Measurements from ENCODE around the gene CDC45.

Gene CDC45

DNA sequence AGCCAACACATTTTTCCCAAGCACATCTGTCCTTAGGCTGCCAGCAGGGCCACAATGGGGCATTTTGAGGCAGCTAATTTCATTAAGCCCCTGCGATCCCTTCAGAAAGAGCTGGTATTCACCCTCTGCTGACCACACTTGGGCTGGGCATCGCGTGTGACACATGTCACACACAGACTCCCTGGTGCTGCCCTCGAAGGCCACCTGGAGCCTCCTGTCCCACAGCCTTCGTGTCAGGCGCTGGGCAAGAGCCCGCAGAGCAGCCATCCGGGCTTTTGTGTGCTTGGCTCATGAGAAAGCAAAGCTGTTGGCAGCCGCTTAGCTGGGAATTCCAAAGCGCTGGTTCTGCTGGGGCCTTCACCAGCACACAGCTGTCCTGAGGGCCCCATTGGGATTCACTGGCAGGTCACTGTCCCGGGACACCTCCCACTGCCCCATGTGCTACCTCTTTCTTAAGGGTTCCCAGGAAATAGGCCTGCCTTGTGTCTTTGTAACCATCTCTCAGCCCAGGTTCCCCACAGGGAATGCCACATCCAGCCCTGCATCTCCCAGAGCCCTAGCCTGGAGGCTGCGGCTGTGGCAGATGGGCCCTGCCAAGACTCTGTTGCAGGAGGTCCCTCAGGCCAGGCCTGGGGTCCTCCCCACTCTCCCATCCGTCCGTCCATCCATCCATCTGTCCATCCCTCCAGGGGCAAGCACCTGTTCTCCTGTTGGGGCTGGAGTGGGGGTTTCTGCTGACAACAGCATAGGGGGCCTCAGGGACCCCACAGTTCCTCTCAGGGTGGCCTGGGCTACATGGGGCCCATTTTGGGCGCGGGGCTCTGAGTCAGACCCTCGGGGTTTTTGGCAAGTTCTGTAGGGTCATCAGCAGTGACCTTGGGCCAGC, 39.6 kb downstream of the CDC45 start:
- Histone ChIP-seq H3K27ac (ENCODE audit: insufficient read depth in 1 of 2, low read depth in 1 of 2, low read length in 2 of 2, poor library complexity in 1 of 2, severe bottlenecking in 2 of 2) (no peak overlapping the region), H3K4me1 (ENCODE audit: control extremely low read depth in 1 of 4, control insufficient read depth in 4 of 4, insufficient read depth in 4 of 4, low read length in 3 of 4) (peaks cover 0 to 24% (median 17%) of the 10 kb centered on the region in 4 experiments), H3K9me3 (ENCODE audit: control extremely low read depth in 1 of 5, control insufficient read depth in 4 of 5, insufficient read depth in 2 of 5, low read depth in 1 of 5, low read length in 4 of 5) (no peaks in the 10 kb centered on the region), H3K36me3 (ENCODE audit: control insufficient read depth in 4 of 4, insufficient read depth in 4 of 4, low read length in 3 of 4) (peaks cover under 1 to 74% (median 19%) of the 10 kb centered on the region in 4 experiments), H3K4me3 (ENCODE audit: control insufficient read depth in 1 of 7, extremely low read depth in 1 of 7, insufficient read depth in 4 of 7, low read depth in 2 of 7, low read length in 6 of 7) (no peak overlapping the region), H3K27me3 (replicated peaks in 2 of 5; ENCODE audit: control insufficient read depth in 4 of 5, insufficient read depth in 5 of 5, low read length in 4 of 5) (peaks cover 0 to 12% (median 0%) of the 10 kb centered on the region in 5 experiments)
- 96% methylated on average over 14 of the region's 17 CpGs for whole genome bisulfite sequencing (ENCODE audit: insufficient coverage)
- CTCF ChIA-PET = no interaction called here
- POLR2A ChIA-PET = no interaction called here
- DNase-seq = no peak

DNA sequence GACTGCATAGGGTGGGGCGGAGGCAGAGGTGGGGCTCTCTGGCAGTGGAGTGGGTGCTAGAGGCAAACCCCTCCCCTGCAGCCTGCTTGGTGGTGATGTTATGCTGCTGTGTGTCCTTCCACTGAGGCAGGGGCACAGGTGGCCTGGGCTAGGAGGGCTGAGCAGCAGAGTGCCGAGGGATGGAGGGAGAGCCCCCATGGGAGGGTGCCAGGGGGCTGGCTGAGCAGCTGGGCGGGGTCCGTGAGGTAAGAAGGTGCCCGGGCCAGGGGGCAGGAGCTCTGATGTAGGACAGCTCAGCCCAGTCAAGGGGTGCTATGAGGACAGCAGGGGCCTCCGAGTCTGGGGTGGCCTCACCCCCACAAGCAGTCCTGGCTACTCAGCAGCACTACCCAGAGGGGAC, 40.3 kb downstream of the CDC45 start:
- Histone ChIP-seq H3K4me1 (ENCODE audit: control extremely low read depth in 1 of 4, control insufficient read depth in 4 of 4, insufficient read depth in 4 of 4, low read length in 3 of 4) (peaks cover 0 to 31% (median 23%) of the 10 kb centered on the region in 4 experiments), H3K4me3 (ENCODE audit: control insufficient read depth in 1 of 7, extremely low read depth in 1 of 7, insufficient read depth in 4 of 7, low read depth in 2 of 7, low read length in 6 of 7) (no peak overlapping the region), H3K9me3 (ENCODE audit: control extremely low read depth in 1 of 5, control insufficient read depth in 4 of 5, insufficient read depth in 2 of 5, low read depth in 1 of 5, low read length in 4 of 5) (no peaks in the 10 kb centered on the region), H3K27ac (ENCODE audit: insufficient read depth in 1 of 2, low read depth in 1 of 2, low read length in 2 of 2, poor library complexity in 1 of 2, severe bottlenecking in 2 of 2) (no peak overlapping the region), H3K27me3 (replicated peaks in 2 of 5; ENCODE audit: control insufficient read depth in 4 of 5, insufficient read depth in 5 of 5, low read length in 4 of 5) (peaks cover 0 to 19% (median 0%) of the 10 kb centered on the region in 5 experiments), H3K36me3 (ENCODE audit: control insufficient read depth in 4 of 4, insufficient read depth in 4 of 4, low read length in 3 of 4) (peaks cover 0 to 67% (median 14%) of the 10 kb centered on the region in 4 experiments)
- 99% methylated on average over 6 of the region's 6 CpGs for WGBS (ENCODE audit: insufficient coverage)
- no peak for DNase-seq
- CTCF ChIA-PET = no interaction called here
- POLR2A ChIA-PET = no interaction called here

DNA sequence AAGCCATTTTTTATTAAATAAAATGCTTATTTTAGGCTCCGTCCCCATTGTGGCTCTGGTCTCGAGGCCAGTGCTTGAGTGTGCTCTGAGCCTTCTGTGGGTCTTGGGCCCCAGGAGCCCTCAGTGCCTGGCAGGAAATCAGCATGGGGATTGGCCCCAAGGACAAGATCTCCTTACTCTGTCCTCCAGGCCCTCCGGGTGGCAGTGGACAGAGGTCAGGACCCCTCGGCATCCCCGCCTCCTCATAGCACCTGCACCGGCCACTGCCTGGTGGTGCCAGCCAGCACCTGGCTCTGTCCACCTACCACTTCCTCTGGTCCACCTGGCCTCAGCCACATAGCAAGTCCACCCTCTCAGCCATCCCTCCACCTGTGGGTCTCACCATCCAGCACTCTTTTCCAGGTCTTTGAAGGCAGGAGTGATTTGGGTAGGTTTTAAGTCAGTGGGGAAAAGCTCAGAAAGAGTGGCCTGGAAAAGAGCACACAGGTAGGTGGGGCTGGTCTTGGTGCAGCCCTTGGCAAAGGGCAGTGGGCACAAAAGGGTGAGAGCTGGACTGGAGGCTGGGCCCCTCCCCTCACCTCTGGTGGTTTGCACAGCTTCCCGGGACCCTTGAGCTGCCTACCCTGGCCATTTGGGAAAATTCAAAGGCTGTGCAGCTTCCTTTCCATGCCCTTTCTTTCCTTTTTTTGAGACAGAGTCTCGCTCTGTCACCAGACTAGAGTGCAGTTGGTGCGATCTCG, 41.0 kb downstream of the CDC45 start:
- ChIA-PET POLR2A (interaction anchor here (1.1 kb wide), 1 partner anchor 10 kb away, joined by 9 read pairs; no protein-coding TSS in a partner anchor), CTCF (interaction anchor here (0.6 to 2.6 kb wide), 6 partner anchors 15 to 109 kb away, joined by 3 to 14 read pairs (median 4); no protein-coding TSS in a partner anchor)
- Histone ChIP-seq H3K4me1 (ENCODE audit: control extremely low read depth in 1 of 4, control insufficient read depth in 4 of 4, insufficient read depth in 4 of 4, low read length in 3 of 4) (peaks cover 0 to 32% (median 25%) of the 10 kb centered on the region in 4 experiments), H3K27me3 (replicated peaks in 2 of 5; ENCODE audit: control insufficient read depth in 4 of 5, insufficient read depth in 5 of 5, low read length in 4 of 5) (peaks cover 0 to 25% (median 0%) of the 10 kb centered on the region in 5 experiments), H3K4me3 (ENCODE audit: control insufficient read depth in 1 of 7, extremely low read depth in 1 of 7, insufficient read depth in 4 of 7, low read depth in 2 of 7, low read length in 6 of 7) (no peak overlapping the region), H3K27ac (ENCODE audit: insufficient read depth in 1 of 2, low read depth in 1 of 2, low read length in 2 of 2, poor library complexity in 1 of 2, severe bottlenecking in 2 of 2) (no peak overlapping the region), H3K36me3 (ENCODE audit: control insufficient read depth in 4 of 4, insufficient read depth in 4 of 4, low read length in 3 of 4) (peaks cover 0 to 60% (median 8%) of the 10 kb centered on the region in 4 experiments), H3K9me3 (ENCODE audit: control extremely low read depth in 1 of 5, control insufficient read depth in 4 of 5, insufficient read depth in 2 of 5, low read depth in 1 of 5, low read length in 4 of 5) (no peaks in the 10 kb centered on the region)
- 96% methylated on average over 10 of the region's 10 CpGs for WGBS (ENCODE audit: insufficient coverage)
- DNase-seq = no peak

DNA sequence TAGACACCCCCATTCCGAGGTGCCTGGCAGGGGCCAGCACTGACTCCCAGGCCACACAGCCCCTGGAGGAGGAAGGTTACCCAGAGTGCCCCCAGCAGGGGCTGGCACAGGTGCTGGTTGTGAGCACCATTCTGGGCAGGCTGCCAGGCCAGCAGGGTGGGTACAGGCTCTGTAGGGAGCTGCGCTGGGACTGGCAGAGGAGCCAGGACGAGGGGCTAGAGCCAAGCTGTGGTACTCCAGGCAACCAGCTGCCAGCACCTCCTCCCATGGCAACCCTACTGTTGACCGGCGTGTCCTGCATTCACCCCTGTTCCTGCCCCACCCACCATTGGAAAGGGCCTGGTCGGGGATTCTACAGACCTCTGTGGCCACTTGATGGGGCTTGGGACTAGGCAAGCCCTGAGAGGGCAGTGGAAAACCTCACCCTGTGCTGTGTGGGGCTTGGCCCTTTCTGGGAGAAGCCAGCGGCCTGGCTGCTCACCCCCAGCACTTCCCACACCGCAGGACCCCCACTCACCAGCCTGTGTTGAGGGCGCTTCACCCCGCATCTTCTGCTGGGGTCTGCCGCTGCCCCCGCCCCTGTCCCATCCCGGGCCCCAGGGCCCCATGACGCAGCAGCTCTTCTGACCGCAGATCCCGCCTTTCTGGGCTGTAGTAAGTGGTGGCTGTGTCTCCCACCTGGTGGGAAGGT, 42.6 kb downstream of the CDC45 start:
- Histone ChIP-seq H3K4me3 (ENCODE audit: control insufficient read depth in 1 of 7, extremely low read depth in 1 of 7, insufficient read depth in 4 of 7, low read depth in 2 of 7, low read length in 6 of 7) (no peak overlapping the region), H3K36me3 (ENCODE audit: control insufficient read depth in 4 of 4, insufficient read depth in 4 of 4, low read length in 3 of 4) (peaks cover 0 to 44% (median 2%) of the 10 kb centered on the region in 4 experiments), H3K27ac (ENCODE audit: insufficient read depth in 1 of 2, low read depth in 1 of 2, low read length in 2 of 2, poor library complexity in 1 of 2, severe bottlenecking in 2 of 2) (no peak overlapping the region), H3K9me3 (ENCODE audit: control extremely low read depth in 1 of 5, control insufficient read depth in 4 of 5, insufficient read depth in 2 of 5, low read depth in 1 of 5, low read length in 4 of 5) (no peaks in the 10 kb centered on the region), H3K4me1 (ENCODE audit: control extremely low read depth in 1 of 4, control insufficient read depth in 4 of 4, insufficient read depth in 4 of 4, low read length in 3 of 4) (peaks cover 0 to 32% (median 25%) of the 10 kb centered on the region in 4 experiments), H3K27me3 (replicated peaks in 2 of 5; ENCODE audit: control insufficient read depth in 4 of 5, insufficient read depth in 5 of 5, low read length in 4 of 5) (peaks cover 0 to 27% (median 2%) of the 10 kb centered on the region in 5 experiments)
- peak in 2 of 3 donors; percentile 28 to 39 for DNase-seq
- ChIA-PET POLR2A (interaction anchor here (1.0 kb wide), 1 partner anchor 14 kb away, joined by 4 read pairs; no protein-coding TSS in a partner anchor), CTCF (interaction anchor here (0.7 to 2.6 kb wide), 7 partner anchors 17 to 108 kb away, joined by 3 to 14 read pairs (median 3); no protein-coding TSS in a partner anchor)
- 79% methylated on average over 16 of the region's 16 CpGs for WGBS (ENCODE audit: insufficient coverage)

DNA sequence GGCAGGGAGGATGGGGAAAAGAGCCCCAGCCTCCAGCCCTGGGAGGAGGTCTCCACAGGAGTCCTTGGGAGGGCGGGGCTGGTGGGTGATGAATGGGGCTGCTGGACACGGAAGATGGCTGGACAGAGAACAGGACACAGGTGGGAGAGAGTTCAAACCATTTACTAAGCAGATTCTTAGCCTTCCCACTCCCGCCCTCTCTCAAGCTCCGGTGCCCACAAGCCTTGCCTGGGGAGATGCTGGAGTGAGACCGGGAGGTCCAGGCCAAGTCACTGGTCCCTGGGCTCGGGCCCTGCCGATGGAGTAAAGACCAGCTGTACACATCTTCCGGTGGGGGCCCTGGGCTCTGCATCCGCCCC, 43.1 kb downstream of the CDC45 start:
- H3K36me3 ChIP-seq (ENCODE audit: control insufficient read depth in 4 of 4, insufficient read depth in 4 of 4, low read length in 3 of 4) = peaks cover 0 to 38% (median under 1%) of the 10 kb centered on the region in 4 experiments
- H3K27ac ChIP-seq (ENCODE audit: insufficient read depth in 1 of 2, low read depth in 1 of 2, low read length in 2 of 2, poor library complexity in 1 of 2, severe bottlenecking in 2 of 2) = no peak overlapping the region
- H3K27me3 ChIP-seq (replicated peaks in 2 of 5; ENCODE audit: control insufficient read depth in 4 of 5, insufficient read depth in 5 of 5, low read length in 4 of 5) = peaks cover 0 to 27% (median 2%) of the 10 kb centered on the region in 5 experiments
- no peak for DNase-seq
- CTCF ChIA-PET = interaction anchor here (1.0 to 2.6 kb wide), 6 partner anchors 18 to 109 kb away, joined by 3 to 14 read pairs (median 3); no protein-coding TSS in a partner anchor
- peak overlapping the region; percentile 19 to 77 (median 53) for H3K4me3 ChIP-seq (ENCODE audit: control insufficient read depth in 1 of 7, extremely low read depth in 1 of 7, insufficient read depth in 4 of 7, low read depth in 2 of 7, low read length in 6 of 7)
- H3K9me3 ChIP-seq (ENCODE audit: control extremely low read depth in 1 of 5, control insufficient read depth in 4 of 5, insufficient read depth in 2 of 5, low read depth in 1 of 5, low read length in 4 of 5) = no peaks in the 10 kb centered on the region
- peaks cover 0 to 32% (median 27%) of the 10 kb centered on the region in 4 experiments for H3K4me1 ChIP-seq (ENCODE audit: control extremely low read depth in 1 of 4, control insufficient read depth in 4 of 4, insufficient read depth in 4 of 4, low read length in 3 of 4)
- POLR2A ChIA-PET = interaction anchor here (1.0 kb wide), 1 partner anchor 13 kb away, joined by 4 read pairs; no protein-coding TSS in a partner anchor
- 44% methylated on average over 8 of the region's 9 CpGs for WGBS (ENCODE audit: insufficient coverage)
